NB4 (cell line): ENCODE results near the gene TMEM181.

Experiments
- POLR2A ChIP-seq: IDR thresholded peaks from 2 replicates; pipeline ENCODE4 v1.6.1; 2011; ENCODE audit warnings: mild to moderate bottlenecking; ENCODE audit not compliant: insufficient read length; ENCODE audit errors: extremely low read depth
- TF ChIP-seq, protein P1 (sequence below): IDR thresholded peaks from one replicate; pipeline ENCODE4 v1.5.1; 2012; ENCODE audit warnings: low read depth, low read length

DNA sequence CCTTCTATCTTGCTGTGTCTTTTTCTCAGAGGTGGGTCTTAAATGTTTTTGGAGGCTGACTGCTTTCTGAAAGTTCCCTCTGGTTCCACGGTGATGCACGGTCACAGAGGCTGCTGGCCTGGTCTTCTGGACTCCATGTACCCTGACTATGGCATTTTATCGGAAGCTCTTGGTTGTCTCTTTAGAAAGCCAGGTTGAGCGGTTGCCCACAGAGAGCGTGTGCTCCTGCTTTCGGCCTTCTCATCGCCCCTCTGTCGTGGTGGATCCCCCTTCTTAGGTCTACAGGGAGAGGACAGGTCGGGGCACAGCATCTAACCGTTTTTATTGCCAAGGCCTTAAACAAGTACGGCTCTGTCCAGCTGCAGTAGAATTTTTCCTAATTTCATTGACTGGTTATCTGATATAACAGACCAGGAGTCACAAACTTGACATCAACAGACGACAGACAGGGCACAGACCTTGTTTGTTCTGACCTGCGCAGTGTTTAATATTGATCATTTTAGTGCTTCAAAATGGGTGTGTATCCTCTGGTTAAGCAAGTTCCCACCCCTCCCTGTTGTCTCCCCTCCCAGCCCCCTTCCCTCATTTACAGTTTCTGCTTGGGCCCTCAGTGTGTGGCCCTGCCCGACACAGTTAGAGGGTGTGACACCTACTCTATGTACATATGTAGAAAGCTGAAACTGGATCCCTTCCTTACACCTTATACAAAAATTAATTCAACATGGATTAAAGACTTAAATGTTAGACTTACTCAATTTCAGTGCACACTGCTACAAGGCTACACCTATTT, 114.6 kb downstream of the TMEM181 start:
- TF ChIP-seq, protein P1, sequence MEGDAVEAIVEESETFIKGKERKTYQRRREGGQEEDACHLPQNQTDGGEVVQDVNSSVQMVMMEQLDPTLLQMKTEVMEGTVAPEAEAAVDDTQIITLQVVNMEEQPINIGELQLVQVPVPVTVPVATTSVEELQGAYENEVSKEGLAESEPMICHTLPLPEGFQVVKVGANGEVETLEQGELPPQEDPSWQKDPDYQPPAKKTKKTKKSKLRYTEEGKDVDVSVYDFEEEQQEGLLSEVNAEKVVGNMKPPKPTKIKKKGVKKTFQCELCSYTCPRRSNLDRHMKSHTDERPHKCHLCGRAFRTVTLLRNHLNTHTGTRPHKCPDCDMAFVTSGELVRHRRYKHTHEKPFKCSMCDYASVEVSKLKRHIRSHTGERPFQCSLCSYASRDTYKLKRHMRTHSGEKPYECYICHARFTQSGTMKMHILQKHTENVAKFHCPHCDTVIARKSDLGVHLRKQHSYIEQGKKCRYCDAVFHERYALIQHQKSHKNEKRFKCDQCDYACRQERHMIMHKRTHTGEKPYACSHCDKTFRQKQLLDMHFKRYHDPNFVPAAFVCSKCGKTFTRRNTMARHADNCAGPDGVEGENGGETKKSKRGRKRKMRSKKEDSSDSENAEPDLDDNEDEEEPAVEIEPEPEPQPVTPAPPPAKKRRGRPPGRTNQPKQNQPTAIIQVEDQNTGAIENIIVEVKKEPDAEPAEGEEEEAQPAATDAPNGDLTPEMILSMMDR, result no peak
- TF ChIP-seq POLR2A, result no peak
